Sciatic nerve (tissue), 2 donors: Measurements from ENCODE around the gene PPP1R13B. TPM values are rescaled to one million over a fixed set of nuclear protein-coding genes. Genes with fewer than 3 reads are reported as not detected.
"Not testable (repeated sequence)": the region's sequence is repeated elsewhere in the genome, so short reads cannot be mapped to it uniquely, and the experiment has no call there.

Experiments
- ATAC-seq: fragments of 200-7000 bp; cut with Tn5 transposase; one replicate; pipeline ENCODE4 v1.9.1; 2020; ENCODE audit warnings: mild to moderate bottlenecking, moderate library complexity
- DNase-seq: peaks from one replicate; pipeline ENCODE4 v3.0.0-alpha.2; 2020; ENCODE audit warnings: low spot score
- intact Hi-C: fragments of 100-400 bp; cut with DNase I; formaldehyde crosslinking; loops from one replicate; pipeline ENCODE4 v1.14.2; 2022
- total RNA-seq: library from RNA; stranded (reverse); fragmentation: NEBNext Ultra II Directional; extraction: Animal tissue kit (Norgen Biotek cat#: 25700); gene quantifications from one replicate; pipeline ENCODE4 v1.2.1, GENCODE V29; 2021
- donor health status: DM: no; HTN: no; CAD: no.
- donor health status: DM: no; HTN: no; CAD: no.

PPP1R13B gene
- total RNA-seq, 1 donor from 2014 or later: 38.6 TPM

GRCh38 chr14:103846097-103846496, 1.3 kb downstream of the PPP1R13B start:
- ATAC-seq (no peak), DNase-seq (no peak)
- intact Hi-C loops: no loop called here

DNA sequence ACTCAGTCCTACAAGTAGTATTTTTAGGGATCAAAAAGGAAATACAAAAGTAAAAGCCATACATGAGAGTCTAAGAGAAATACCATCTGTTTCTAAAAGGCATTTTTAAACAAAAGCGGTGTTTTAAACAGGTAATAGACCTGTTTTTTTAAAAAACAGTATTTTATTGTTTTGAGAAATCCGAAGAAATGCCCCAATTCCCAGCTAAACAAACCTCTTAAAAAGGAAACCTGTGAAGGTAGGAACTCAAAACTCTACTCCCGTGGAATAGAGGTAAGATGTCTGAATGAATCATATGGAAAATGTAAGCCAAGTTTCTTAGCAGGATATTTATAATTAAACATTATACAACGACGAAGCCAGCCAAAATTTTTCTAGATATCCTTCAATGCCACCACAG, 2.0 kb downstream of the PPP1R13B start:
- no peak for ATAC-seq
- intact Hi-C loops: no loop called here
- DNase-seq: no peak

DNA sequence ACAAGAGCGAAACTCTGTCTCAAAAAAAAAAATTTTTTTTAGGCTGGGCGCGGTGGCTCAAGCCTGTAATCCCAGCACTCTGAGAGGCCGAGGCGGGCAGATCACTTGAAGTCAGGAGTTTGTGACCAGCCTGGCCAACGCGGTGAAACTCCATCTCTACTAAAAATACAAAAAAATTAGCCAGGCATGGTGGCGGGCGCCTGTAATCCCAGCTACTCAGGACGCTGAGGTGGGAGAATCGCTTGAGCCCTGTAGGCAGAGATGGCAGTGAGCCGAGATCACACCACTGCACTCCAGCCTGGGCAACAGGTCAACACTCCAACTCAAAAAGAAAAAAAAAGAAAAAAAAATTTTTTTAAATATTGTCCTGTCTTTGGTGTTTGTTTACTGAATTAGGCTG, 6.1 kb downstream of the PPP1R13B start:
- ATAC-seq, DNase-seq, intact Hi-C loops: not testable (repeated sequence)

- DNase-seq: no peak
- intact Hi-C loops: no loop called here
- no peak for ATAC-seq
Observed at GRCh38 chr14:103840014-103840413, 7.4 kb downstream of the PPP1R13B start.

GRCh38 chr14:103839579-103839978, 7.8 kb downstream of the PPP1R13B start:
- ATAC-seq (no peak), DNase-seq (no peak)
- intact Hi-C loops: no loop called here

GRCh38 chr14:103838117-103838516, 9.3 kb downstream of the PPP1R13B start:
- ATAC-seq (no peak), DNase-seq (no peak)
- intact Hi-C loops: no loop called here

DNA sequence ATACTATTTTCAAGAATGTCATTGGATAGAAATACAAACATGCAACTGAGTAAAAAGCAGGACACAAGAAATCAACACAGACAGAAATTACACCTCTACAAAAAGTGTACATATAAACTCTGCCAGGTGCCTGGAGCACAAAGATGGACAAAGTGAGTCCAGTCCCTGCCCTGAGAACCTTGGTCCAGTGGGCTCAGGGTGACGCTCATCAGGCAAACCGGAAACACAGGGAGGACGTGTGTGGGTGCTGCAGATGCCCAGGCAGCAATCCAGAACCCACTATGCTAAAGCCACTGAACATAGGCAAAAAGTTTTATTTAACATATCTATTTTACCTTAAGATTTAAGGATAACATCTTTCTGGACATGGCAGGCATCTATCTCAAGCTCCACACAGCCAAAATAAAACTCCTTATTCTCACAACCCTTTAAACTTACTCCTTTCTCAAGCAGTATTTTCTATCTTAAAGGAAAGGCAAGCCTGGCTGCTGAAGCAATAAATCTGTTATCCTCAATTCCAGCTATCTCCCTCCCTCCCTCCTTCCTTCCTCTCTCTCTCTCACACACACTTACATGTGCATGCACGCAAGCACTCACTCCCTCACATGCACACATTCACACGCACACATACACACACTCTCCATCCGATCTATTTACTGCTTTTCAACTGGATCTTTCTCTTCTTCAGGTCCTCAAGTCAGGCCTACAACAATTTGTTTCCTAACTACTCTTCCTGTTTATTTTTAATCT, 10.2 kb downstream of the PPP1R13B start:
- ATAC-seq: no peak
- intact Hi-C loops: loop anchor here (2.0 kb wide), 1 partner anchor 52 kb away; no protein-coding TSS in a partner anchor
- DNase-seq: no peak

DNA sequence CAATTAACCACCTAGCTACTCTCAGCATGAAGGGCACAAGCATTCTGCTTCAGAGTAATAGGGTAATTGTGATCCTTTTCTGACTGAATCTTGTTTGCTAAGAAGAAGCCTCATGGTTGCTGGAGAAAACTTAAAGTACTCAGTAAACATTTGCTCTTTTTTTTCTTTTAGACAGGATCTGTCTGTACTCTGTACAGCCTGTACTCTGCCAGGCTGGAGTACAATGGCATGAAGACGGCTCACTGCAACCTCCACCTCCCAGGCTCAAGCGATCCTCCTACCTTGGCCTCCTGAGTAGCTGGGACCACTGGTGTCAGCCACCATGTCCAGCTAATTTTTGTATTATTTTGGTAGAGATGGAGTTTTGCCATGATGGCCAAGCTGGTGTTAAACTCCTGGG, 12.4 kb downstream of the PPP1R13B start:
- intact Hi-C loops: no loop called here
- ATAC-seq (no peak), DNase-seq (no peak)

- intact Hi-C loops: no loop called here
- ATAC-seq: no peak
- DNase-seq: no peak
Observed at GRCh38 chr14:103833711-103834110, 13.7 kb downstream of the PPP1R13B start.

DNA sequence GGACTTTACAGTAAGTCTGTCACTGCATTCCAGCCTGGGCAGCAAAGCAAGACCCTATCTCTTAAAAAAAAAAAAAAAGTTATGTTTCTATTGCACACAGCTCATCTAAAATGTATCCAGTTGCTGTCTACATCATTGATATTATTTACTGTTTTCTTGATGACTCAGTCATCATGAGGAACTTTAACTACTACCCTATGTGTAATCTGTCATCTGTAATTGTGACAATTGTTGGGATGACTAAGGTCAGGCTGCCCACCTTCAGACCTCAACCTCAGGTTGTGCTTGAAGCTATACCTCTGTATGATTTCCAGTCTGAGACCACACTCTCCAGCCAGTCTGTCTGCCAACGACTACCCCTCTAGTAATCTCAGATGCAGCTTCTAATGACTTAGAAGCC, 15.3 kb downstream of the PPP1R13B start:
- DNase-seq (no peak), ATAC-seq (no peak)
- intact Hi-C loops: no loop called here

DNA sequence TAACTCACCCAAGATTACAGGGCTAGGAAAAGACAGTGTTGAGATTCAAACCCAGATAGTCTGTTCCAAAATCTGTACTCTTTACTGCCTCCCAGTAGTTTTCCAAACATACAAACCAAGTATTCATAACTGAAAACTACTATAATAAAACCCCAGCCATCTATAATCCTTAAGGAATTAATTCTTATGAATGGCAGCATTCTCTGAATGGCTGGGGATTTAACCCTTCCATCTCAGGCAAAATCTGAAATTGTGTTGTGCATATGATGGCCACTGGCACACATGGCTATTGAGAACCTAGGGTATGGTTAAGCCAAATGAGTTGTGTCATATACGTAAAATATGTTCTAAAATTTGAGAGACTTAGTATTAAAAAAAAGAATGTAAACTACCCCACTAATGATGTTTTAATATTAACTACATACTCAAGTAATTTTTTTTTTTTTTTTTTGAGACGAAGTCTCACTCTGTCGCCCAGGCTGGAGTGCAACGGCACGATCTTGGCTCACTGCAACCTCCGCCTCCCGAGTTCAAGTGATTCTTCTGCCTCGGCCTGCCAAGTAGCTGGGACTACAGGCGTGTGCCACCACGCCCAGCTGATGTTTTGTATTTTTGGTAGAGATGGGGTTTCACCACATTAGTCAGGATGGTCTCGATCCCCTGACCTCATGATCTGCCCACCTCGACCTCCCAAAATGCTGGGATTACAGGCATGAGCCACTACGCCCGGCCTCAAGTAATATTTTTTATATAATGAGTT, 16.7 kb downstream of the PPP1R13B start:
- no peak for ATAC-seq
- intact Hi-C loops: no loop called here
- DNase-seq: no peak

- intact Hi-C loops: no loop called here
- DNase-seq (peak; percentile 71), ATAC-seq (no peak)
Observed at GRCh38 chr14:103828315-103828967, 18.9 kb downstream of the PPP1R13B start.

GRCh38 chr14:103825101-103825500, 22.3 kb downstream of the PPP1R13B start:
- ATAC-seq (no peak), DNase-seq (no peak)
- intact Hi-C loops: no loop called here

DNA sequence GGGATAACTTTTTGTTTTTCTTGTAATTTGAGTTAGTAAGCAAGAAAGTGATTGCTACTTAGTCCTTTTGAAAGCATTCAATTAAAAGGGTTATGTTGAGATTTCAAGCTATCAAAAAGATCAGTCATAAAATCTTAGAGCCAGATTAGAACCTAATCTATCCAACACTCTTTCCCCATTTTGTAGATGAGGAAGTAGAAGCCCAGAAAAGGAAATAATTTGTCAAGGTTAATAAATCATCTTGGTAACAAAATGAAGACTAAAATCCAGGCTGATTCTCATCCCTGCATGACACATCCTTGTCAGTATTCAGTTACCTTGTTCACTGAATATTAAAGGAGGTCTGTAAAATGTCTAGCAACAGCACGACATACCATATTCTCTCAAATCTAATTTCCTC, 26.5 kb downstream of the PPP1R13B start:
- no peak for ATAC-seq
- intact Hi-C loops: no loop called here
- no peak for DNase-seq

GRCh38 chr14:103820382-103820781, 27.0 kb downstream of the PPP1R13B start:
- intact Hi-C loops: no loop called here
- DNase-seq (no peak), ATAC-seq (peak; percentile 32)

GRCh38 chr14:103819503-103820307, 27.7 kb downstream of the PPP1R13B start:
- peak; percentile 67 for ATAC-seq
- intact Hi-C loops: loop anchor here (10.0 kb wide), 1 partner anchor 75 kb away; no protein-coding TSS in a partner anchor
- DNase-seq: peak; percentile 66

DNA sequence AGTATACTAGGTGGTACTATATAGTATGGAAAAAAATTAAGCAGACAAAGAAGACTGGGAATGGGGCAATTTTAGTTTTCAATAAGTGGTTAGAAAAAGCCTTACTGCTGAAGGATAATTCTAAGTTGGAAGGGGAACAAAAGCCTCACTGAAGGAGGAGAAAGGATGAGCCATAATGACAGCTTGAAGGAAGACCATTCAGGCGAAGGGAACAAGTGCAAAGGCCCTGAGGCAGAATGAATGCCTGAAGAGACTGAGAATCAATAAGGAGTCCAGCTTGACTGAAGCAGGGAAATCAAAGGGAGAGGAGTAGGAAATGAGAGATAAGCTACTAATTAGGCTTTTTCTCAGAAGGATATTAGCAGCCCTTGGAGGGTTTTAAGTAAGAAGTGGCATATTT, 28.5 kb downstream of the PPP1R13B start:
- DNase-seq: no peak
- no peak for ATAC-seq
- intact Hi-C loops: loop anchor here (10.0 kb wide), 1 partner anchor 76 kb away; no protein-coding TSS in a partner anchor

- no peak for ATAC-seq
Observed at GRCh38 chr14:103818422-103818821, 29.0 kb downstream of the PPP1R13B start.

DNA sequence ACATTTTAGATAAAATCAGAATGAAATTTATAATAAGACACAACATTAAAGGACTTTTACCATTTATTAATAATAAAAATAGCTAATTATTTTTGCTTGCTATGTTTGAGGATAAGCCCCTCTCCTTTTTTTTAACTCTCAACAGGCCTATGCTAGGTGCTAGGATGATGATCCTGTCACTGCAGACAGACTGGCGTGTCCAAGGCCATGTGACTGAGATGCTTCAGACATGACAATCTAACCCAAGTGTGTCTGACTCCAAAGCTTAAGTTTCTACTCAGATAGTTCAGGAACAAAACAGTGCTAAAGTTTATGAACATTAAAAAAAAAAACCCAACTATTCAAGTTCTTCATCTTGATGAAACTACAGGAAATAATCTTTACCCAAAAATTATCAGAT, 29.8 kb downstream of the PPP1R13B start:
- DNase-seq (no peak), ATAC-seq (no peak)
- intact Hi-C loops: loop anchor here (10.0 kb wide), 1 partner anchor 77 kb away; no protein-coding TSS in a partner anchor

More at GRCh38 chr14:103818422-103818821, 29.0 kb downstream of the PPP1R13B start:
- intact Hi-C loops: loop anchor here (10.0 kb wide), 1 partner anchor 76 kb away; no protein-coding TSS in a partner anchor
- no peak for DNase-seq
